GM21576 (cell line): ENCODE results near the gene MMP23B.
A peak's percentile ranks its signal among the peaks of the same experiment; 100 is the strongest.
"Not testable (repeated sequence)": the region's sequence is repeated elsewhere in the genome, so short reads cannot be mapped to it uniquely, and the experiment has no call there.

Experiments used
- ATAC-seq: cut with Tn5 transposase; IDR thresholded peaks from one replicate; pipeline ENCODE4 v1.9.1; 2021; ENCODE audit warnings: mild to moderate bottlenecking, moderate library complexity; ENCODE audit not compliant: unreplicated experiment

MMP23B gene

GRCh38 chr1:1664318-1664717 lies 32.3 kb downstream of the MMP23B start:
- ATAC-seq, result not testable (repeated sequence)

GRCh38 chr1:1664941-1665814 lies 33.2 kb downstream of the MMP23B start:
- no peak for ATAC-seq

- ATAC-seq, result no peak
These were observed 33.9 kb downstream of the MMP23B start for GRCh38 chr1:1665815-1666251.

- ATAC-seq, result no peak
These were observed 34.6 kb downstream of the MMP23B start for GRCh38 chr1:1666526-1666925.

- ATAC-seq, result no peak
These were observed 37.8 kb downstream of the MMP23B start for GRCh38 chr1:1669468-1670440.

GRCh38 chr1:1670866-1671265 lies 38.9 kb downstream of the MMP23B start:
- no peak for ATAC-seq

GRCh38 chr1:1671365-1672119 lies 39.6 kb downstream of the MMP23B start:
- ATAC-seq, result no peak

- ATAC-seq, result no peak
These were observed 40.4 kb downstream of the MMP23B start for GRCh38 chr1:1672181-1672965.

- not testable (repeated sequence) for ATAC-seq
These were observed 42.8 kb downstream of the MMP23B start for GRCh38 chr1:1674806-1675205.

GRCh38 chr1:1675218-1675617 lies 43.2 kb downstream of the MMP23B start:
- ATAC-seq, result not testable (repeated sequence)

GRCh38 chr1:1676087-1676486 lies 44.1 kb downstream of the MMP23B start:
- ATAC-seq, result not testable (repeated sequence)

- peak; percentile 60 for ATAC-seq
These were observed 46.0 kb downstream of the MMP23B start for GRCh38 chr1:1677718-1678580.

- no peak for ATAC-seq
These were observed 46.8 kb downstream of the MMP23B start for GRCh38 chr1:1678581-1679380.

- ATAC-seq, result no peak
These were observed 48.3 kb downstream of the MMP23B start for GRCh38 chr1:1680031-1680911.

- ATAC-seq, result no peak
These were observed 48.9 kb downstream of the MMP23B start for GRCh38 chr1:1680912-1681273.

GRCh38 chr1:1683104-1683905 lies 51.3 kb downstream of the MMP23B start:
- ATAC-seq, result no peak
